Stimulated activated CD4-positive, alpha-beta T cell treated with anti-CD3 and anti-CD28 coated beads, TNF-alpha, amount 100 ng/mL, for 4 hours (primary cell): Measurements from ENCODE around the gene ADGRL1.
"Not testable (repeated sequence)": the region's sequence is repeated elsewhere in the genome, so short reads cannot be mapped to it uniquely, and the experiment has no call there.

ENCODE experiments used
- DNase-seq, 3 experiments: peaks; one replicate each; pipeline ENCODE4 v3.0.0-alpha.2; 2020; ENCODE audit warnings: low read depth in 3 of 3

Gene ADGRL1

DNA sequence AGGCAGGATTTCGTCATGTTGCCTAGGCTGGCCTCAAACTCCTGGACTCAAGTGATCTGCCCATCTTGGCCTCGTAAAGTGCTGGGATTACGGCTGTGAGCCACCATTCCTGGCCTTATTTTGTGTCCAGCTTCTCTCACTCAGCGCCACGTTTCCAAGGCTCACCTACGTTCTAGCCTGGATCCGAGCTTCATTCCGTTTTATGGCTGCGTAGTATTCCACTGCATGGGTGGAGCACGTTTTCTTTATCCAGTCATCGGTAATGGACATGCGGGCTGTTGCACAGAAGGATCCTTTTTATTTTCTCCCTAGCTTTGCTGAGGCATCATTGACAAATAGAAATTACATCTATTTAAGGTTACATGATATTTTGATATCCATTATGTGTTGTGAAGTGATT lies 16.6 kb downstream of the ADGRL1 start:
- no peak for DNase-seq

- not testable (repeated sequence) for DNase-seq
These were observed 17.9 kb downstream of the ADGRL1 start for GRCh38 chr19:14188086-14188485.

GRCh38 chr19:14187561-14187960 lies 18.4 kb downstream of the ADGRL1 start:
- DNase-seq, result no peak

DNA sequence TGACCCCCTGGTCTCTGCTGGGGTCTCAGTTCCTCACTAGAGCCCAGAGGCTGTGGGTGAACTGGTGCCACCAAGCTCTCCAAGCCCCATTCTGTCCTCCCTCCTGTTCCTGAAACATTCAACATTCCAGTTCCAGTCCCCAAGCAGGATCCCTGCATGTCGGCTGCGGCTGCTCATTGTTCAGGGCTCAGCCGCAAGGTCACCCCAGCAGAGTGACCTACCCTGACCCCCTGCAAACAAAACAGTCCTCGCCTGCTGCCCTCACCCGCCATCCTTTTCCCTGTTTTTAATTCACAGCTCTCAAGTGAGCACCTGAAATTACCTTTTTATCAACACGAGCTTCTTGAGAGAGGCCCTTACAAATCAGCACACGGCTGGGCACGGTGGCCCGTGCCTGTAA lies 19.3 kb downstream of the ADGRL1 start:
- DNase-seq, result not testable (repeated sequence)

GRCh38 chr19:14185691-14186090 lies 20.3 kb downstream of the ADGRL1 start:
- not testable (repeated sequence) for DNase-seq

DNA sequence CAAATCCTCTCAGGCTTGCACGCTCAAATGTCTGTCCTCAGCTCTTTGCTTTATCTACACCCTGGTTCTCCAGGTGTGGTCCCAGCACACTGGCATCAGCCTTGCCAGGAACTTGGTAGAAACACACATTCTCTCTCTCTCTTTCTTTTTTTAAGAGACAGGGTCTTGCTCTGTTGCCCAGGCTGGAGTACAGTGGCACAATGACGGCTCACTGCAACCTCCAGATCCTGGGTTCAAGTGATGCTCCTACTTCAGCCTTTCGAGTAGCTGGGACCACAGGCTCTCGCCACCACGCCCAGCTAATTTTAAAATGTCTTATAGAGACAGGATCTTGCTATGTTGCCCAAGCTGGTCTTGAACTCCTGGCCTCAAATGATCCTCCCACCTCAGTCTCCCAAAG lies 20.8 kb downstream of the ADGRL1 start:
- DNase-seq, result no peak

DNA sequence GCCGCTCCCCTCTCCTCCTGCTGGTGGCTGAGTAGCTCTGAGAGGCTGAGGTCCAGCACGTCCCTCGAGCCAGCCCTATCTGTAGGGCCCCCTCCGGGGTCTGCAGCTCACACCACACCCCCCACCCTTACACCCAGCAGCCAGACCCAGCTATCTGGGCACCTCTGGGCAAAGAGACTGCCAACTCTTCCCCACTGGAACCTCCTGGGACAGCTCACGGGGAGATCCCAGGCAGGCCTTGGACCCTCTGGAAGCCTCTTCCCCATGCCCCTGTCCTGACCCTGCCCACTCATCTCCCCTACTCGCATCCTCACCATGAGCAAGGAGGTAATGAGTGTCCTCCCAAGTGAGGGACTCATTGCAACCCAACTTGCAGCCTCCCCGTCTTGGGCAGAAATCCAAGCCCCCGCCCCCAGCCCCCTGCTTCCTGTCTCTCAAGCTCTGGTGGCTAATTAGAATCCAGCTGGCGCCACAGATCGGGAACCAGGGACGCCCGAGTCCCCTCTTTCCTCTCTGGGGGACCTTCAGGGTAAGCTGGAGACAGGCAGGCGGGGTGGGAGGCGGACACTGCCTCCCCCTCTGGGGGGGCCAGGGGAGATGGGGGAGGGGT lies 22.1 kb downstream of the ADGRL1 start:
- DNase-seq, result no peak

- no peak for DNase-seq
These were observed 23.5 kb downstream of the ADGRL1 start for GRCh38 chr19:14182476-14182875.

DNA sequence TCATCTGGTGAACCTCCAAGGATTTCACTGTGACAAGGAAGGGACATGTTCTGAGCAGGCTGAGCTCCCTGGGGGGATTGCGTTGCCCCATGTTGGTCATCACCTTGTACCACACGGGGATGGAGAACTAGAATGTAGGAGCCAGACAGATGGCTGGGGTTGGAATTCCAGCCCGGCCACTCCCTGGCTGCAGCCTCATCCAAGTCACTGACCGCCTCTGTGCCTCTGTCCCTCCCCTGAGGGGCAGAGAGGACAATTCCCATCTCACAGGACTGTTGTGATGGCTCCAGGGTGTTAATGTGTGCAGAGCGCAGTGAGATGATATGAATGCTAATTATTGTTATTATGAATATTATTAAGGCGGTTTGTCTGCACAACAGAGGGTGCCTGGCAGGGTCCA lies 24.1 kb downstream of the ADGRL1 start:
- DNase-seq, result no peak

DNA sequence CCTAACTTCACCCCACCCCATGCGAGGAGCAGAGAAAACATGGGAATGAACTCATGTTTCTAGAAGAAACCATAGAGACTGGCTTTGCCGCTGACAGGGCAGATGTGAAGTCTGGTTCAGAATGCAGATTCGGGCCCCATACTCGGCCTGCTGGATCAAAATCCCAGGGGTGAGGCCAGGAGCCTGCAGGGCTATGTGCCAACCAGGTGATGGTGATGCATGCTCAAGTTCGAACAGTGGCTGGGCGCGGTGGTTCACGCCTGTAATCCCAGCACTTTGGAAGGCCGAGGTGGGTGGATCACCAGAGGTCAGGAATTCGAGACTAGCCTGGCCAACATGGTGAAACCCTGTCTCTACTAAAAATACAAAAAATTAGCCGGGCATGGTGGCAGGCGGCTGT lies 24.8 kb downstream of the ADGRL1 start:
- not testable (repeated sequence) for DNase-seq

DNA sequence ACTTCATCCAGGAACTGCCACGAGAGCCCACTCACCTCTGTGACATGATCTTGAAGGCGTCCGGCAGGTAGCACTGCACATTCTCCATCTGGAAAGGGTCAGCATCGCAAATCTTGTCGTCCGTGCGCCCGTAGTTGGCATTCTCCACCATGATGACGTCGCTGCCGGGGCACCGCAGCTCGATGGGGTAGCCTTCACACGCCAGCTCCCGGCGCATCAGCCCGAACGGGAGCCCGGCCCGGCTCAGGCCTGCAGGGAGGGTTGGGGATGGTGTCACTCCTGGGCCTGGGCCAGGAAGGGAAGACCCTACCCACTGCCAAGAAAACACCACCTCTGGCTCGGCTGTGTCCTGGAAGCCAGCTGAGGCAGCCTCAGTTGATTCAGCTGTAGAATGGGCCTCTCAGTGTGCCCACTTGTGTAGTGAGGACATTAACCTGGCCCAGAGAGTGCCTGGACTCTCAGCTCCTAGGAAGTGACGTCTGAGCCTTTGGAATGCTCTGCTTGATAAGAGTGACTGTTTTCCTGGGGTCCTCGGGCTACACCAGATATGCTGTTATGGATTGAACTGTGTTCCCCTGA lies 28.4 kb downstream of the ADGRL1 start:
- DNase-seq, result no peak

DNA sequence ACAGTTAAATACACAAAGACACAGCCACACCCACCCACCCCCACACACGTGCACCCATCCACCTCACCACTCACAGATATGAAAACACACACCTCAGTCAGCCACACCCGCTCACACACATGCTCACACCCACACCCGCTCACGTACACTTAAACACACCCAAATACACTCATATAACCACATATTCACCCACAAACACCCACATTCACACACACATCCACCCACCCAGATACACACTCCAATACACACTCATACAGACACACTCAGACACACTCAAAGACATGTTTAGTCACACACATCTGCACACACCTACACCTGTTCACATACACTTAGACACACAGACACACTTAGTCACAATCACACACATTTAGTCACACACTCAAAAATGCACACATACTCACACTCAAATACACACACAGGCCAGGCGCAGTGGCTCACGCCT lies 30.6 kb downstream of the ADGRL1 start:
- DNase-seq, result no peak

GRCh38 chr19:14174883-14175282 lies 31.1 kb downstream of the ADGRL1 start:
- no peak for DNase-seq

DNA sequence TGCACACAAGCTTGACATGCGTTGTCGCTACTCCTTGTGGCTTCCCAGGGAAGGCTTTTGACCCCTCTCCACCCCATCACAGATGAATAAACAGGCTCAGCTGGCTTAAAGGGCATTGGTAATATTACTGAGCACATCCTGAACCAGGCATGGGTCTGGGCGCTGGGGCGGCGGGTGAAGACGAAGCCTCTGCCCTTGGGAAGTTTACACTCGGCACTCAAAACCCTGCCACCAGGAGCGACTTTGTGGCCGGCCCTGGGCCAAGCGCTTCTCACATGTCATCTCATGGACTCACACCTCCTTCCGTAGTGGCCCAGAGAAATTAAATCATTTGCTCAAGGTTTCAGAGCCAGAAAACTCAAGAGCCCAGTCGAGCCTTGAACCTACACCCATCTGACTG lies 37.0 kb downstream of the ADGRL1 start:
- DNase-seq, result no peak

GRCh38 chr19:14168259-14168972 lies 37.6 kb downstream of the ADGRL1 start:
- no peak for DNase-seq

DNA sequence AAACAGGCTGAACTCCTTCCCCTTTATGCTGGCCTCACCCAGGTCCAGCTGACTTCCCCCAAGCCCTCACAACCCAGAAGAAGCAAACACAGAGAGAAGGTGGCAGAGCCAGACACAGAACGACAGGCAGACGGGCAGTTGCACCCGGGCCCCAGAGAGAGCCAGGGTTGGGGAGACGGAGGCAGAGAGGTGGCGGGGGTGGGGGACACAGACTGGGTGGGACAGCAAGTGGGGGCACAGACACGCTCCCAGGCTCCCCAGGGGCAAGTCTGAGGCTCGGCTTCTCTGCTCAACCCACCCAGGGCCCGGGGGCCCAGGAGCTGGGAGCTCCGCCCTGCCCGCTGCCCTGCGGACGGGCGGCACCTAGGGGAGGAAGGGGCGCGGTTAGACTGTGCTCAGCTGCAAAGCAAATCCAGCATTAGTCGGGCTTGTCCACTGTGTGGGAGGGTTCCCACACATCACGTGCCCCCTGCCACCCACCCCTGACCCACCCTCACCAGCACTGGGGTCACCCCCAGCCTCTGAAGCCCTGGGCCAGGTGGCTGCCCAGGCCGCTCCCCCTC lies 38.3 kb downstream of the ADGRL1 start:
- no peak for DNase-seq

- no peak for DNase-seq
These were observed 38.9 kb downstream of the ADGRL1 start for GRCh38 chr19:14166999-14167575.

- no peak for DNase-seq
These were observed 39.8 kb downstream of the ADGRL1 start for GRCh38 chr19:14165990-14166830.

DNA sequence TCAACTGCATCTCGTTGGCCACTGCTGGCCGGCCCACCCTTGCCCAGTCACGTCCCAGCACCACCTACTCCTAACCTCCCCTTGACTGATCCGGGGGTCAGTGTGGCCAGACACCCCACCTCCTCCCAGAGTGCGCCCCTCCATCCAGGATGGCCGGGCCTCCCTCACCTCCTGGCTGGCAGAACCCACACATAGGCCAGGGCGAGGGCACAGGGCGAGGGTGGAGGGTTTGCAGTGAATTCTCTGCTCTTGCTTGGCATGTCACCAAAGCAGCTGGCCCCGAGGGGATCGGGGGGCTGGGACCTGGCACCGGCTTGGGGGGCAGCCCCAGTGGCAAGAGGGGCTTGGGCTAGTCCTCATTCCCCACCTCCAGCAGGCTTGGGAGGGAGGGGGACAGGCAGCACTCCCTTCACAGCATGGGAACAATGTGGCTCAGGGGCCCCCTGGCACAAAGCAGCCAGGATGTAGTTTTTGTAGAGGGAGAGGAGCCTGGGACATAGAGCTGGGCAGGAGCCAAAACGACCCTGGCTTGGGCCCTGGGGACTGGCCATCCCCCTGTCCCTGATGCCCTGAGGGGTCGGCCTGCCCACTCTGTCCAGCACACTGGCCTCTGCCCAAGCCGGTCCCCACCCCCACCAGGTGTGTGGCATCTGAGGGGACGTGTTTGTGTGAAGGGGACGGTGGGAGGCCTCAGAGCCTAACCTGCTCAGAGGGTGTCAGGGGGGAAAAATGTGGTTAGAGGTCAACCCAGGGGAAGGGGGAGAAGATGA lies 41.1 kb downstream of the ADGRL1 start:
- no peak for DNase-seq

GRCh38 chr19:14164082-14164481 lies 41.9 kb downstream of the ADGRL1 start:
- no peak for DNase-seq

DNA sequence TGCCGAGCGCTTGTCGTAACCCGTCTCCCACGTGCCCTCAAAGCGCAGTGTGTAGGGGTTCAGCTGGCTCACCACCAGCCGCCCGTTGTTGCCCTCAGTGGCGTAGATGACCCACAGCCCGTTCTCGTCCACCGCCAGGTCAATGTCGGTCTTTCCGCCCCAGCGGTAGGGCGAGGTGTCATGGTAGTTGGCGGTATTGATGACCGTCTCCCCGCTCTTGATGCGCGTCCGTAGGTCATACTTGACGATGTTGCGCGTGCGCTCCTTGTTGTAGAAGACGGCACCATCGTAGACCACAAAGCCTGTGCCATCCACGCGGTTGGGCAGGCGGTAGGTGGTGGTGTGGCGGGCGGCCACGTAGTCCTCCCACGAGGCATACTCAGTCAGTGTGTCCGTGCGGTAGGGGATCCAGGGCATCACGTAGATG lies 43.1 kb downstream of the ADGRL1 start:
- no peak for DNase-seq
